HG02798 (cell line): ENCODE data around the gene NFATC1.

Experiments used
- ATAC-seq: cut with Tn5 transposase; IDR thresholded peaks from one replicate; pipeline ENCODE4 v1.9.1; 2021; ENCODE audit warnings: mild to moderate bottlenecking; ENCODE audit not compliant: unreplicated experiment, poor library complexity

The NFATC1 gene

DNA sequence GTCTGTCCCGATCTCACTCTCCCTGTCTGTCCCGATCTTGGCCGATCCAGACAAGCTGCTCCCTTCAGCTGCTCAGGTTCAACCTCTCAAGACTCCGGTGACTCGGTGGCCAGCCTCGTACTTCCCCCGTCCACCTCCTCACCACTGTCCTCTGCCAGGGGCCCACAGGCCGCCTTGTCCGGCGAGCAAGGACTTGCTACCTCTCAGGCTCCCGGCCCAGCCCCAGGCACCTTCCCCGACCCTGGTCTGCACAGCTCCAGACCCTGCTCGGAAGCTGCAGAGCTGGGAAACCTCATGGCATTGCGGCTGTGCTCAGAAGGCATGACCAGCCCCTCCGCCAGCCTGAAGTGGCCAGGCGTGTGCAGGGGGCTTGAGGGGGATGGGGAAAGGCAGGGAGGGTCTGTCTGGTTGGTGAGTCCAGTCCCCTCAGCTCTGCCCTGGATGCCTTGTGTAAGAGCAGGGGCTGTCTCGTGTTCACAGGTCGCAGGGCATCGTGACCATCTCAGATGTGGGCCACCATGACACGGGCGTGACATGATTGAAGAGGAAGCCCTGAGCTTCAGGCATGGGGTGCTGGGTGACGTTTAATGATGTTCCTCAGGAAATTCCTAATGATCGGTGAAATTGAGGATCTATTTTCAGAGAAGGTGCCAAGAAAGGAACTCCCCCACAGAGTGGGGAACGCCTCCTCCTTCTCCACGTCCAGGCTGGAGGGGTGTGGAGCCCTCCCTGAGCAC lies 162.6 kb downstream of the NFATC1 start:
- no peak for ATAC-seq

DNA sequence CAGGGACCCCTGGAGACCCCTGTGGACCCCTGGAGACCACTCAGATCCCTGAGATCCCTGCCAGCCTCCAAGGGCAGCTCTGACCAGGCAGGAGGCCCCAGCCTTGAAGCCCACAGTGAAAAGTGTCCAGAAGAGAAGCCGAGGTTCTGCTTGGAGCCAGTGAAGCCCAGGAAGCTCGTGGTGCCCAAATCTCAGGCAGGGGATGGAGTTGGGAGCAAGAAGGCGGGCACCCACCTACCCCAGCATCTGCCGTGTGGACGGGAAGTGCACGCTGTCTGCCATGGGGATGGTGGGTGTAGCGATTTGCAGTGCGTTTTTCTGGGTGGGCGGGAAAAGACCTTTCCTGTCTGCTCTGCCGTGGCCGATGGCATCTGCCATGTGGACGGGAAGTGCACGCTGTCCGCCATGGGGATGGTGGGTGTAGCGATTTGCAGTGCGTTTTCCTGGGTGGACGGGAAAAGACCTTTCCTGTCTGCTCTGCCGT lies 163.2 kb downstream of the NFATC1 start:
- no peak for ATAC-seq

DNA sequence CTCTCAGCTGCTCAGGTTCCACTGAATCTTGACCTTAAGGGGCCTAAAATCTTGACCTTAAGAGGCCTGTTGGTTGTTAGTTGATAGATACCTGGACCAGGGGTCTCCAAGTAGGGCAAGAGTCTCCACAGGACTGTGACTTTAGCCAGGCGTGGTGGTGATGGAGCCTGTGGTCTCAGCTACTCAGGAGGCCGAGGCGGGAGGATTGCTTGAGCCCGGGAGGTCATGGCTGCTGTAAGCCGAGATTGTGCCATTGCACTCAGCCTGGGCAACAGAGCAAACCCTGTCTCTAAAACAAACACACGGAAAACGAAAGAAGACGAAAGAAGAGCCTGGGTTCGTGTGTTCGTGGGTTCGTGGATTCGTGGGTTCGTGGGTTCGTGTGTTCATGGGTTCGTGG lies 163.7 kb downstream of the NFATC1 start:
- no peak for ATAC-seq

DNA sequence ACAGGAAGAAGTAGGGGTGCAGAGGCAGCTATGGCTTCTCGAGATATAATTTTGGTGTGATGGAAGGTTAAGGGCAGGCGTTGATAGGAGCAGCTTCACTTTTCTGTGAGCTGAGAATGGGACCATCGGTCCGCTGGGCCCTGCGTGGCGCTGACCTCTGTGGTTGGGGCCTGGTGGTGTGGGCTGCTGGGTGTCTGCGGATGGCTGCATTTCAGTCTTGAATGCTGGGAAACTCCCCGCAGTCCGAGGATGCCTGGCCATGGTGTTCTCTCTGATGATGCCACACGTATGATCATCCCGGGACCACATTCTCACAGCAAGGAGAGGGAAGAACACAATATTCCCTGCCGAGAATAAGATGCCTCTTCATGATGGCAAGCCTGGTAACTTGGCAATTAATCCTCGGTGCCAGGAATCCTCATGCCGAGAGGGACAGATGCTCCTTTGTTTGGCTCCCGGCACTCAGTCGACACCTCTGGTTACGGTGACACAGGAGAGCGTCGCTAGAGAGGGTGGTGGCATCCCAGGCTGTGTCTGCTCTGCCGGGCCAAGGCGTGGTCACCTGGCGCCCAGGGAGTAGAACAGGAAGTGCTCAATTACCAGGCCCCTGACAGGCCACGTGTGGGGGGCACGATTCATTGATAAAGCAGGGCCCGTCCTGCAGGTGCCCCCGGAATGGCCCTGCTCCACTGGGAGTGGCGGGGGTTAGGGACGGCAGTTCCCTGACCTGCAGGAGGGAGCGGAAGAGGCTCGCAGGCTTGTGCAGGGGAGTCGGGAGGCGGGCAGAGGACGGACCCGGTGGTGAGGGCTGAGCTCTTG lies 164.5 kb downstream of the NFATC1 start:
- no peak for ATAC-seq

- ATAC-seq = no peak
Measured at GRCh38 chr18:79560861-79561210, 165.1 kb downstream of the NFATC1 start.

GRCh38 chr18:79563949-79564348 lies 168.2 kb downstream of the NFATC1 start:
- ATAC-seq = no peak

DNA sequence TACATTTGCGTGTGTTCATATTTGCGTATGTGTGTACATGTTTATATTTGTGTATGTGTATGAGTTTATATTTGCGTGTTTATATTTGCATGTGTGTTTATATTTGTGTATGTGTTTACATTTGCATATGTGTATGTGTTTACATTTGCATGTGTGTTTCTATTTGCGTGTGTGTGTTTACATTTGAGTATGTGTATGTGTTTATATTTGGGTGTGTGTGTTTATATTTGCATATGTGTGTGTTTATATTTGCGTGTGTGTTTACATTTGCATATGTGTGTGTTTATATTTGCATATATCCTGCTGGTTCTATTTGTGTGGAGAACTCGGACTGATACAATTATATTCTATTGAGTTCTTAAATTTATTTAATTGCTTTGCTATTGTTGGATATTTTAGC lies 168.7 kb downstream of the NFATC1 start:
- no peak for ATAC-seq

- no peak for ATAC-seq
Measured at GRCh38 chr18:79566771-79567431, 171.2 kb downstream of the NFATC1 start.

DNA sequence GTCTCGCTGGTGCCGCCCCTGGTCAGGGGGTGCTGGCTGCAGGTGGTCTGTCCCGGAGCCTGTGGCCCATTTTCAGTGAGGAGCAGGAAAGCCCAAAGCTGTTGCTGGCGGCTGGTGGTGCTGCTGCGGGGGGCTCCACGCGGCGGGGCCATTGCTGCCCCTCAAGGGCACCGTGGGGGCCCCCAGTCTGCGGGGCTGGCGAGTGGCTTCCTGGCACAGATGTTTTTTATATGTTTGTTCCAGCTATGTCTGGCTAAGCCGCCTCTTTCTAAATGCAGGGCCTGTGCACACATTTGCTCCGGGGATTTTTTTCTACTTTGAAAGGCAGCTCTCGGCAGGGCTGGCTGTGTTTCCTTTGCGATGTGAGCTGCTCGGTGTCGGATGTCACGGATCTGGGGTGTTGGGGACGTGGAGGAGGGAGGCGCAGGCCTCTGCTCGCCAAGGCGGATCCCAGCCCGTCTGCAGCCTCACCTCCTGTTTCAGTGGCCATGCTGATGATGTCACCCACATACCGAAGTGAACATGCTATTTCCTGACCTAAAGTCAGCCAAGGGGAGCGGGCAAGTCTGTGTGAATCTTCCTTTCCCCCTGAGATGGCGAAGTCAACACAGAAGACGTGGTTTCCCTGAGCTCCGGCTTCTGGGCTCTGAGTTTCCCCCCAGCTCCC lies 171.9 kb downstream of the NFATC1 start:
- no peak for ATAC-seq

- no peak for ATAC-seq
Measured at GRCh38 chr18:79568543-79569205, 172.9 kb downstream of the NFATC1 start.

DNA sequence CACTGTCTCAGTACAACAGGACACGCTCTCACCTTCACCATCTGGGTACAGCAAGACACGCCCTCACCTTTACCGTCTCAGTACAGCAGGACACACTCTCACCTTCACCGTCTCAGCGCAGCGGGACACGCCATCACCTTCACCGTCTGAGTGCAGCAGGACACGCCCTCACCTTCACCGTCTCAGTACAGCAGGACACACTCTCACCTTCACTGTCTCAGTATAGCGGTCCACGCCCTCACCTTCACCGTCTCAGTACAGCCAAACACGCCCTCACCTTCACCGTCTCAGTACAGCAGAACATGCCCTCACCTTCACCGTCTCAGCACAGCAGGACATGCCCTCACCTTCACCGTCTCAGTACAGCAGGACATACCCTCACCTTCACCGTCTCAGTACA lies 174.0 kb downstream of the NFATC1 start:
- ATAC-seq = no peak

- no peak for ATAC-seq
Measured at GRCh38 chr18:79570266-79571201, 174.8 kb downstream of the NFATC1 start.

DNA sequence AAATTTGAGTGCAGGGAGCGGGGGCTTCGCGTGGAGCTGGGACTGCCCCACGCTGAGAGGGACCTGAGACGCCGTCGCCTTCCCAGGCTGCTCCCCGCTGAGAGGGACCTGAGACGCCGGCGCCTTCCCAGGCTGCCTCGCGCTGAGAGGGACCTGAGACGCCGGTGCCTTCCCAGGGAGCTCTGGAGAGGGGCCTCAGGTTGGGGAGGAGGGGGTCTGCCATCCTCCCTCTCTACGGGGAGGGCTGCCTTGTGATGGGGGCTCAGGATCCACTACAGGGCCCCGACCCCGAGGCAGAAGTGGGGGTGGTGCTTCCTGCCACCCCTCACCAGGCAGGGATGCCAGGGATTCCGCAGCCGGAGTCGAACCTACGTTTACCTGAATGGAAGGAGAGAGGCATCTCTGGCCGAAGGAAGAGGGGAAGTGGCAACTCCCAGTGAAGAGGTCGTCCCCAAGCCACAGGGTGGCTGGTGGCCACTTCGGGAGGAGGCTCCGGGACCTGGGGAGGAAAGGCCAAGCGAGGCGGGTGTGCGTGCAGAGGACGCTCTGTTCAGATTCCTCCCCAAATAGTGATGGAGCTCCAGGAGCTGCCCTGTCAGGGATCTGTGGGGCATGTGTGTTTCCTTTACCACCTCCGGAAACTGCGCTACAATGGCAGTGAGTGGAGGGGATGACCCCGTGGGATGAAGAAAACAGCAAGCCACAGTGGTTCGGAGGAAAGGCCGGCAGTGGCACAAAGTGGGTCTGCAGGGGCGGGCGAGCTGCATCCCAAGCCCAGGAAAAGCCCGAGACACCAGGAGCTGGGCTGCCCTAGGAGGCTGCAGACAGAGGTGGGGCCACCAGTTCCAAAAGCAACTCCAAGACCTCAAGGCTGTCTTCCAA lies 175.7 kb downstream of the NFATC1 start:
- no peak for ATAC-seq

- ATAC-seq = no peak
Measured at GRCh38 chr18:79572093-79572780, 176.5 kb downstream of the NFATC1 start.

DNA sequence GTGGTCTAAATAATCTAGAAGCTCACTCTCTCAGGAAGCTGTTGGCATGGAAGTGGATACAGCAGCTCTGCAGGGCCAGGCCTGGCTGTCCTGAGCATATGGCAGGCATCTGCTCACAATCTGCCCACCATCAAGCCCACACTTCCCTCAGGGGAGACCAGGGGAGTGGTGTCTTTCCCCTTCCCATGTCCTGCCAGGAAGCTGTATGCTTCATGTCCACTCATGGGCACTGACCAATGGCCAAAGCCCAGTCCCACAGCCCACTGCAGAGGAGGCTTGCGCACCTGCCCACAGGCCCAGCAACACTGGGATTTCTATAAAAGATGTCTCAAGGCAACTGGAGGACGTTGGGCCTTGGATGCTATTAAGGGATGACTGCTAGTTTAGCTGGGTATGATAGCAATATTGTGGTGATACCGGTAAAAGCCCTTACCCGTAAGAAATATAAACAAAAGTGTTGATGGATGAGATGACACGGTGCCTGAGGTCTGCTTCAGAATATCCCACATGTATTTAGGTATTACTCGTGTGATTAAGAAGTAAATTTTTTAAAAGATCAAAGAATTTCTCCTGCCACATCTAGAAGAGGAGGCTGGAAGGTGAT lies 177.2 kb downstream of the NFATC1 start:
- ATAC-seq = no peak

DNA sequence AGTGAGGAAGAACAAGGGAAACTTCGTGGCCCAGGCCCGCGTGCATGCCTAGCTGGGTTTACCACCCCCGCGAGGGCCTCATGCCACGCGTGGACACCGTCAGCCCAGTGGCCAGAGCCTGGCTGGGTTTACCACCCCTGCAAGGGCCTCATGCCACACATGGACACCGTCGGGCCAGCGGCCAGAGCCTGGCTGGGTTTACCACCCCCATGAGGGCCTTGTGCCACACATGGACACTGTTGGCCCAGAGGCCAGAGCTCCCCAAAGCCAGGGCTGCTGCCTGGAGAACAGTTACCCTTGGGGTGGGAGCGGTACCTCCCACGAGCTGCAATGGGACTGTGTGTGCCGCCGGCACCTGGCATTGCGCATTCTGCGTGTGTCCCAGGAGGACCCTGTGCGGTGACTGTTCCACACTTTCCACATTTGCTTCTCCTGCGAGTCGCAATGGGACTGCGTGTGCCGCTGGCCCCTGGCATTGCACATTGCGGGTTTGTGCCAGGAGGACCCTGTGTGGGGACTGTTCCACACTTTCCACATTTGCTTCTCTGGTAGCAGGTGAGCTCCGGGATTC lies 178.3 kb downstream of the NFATC1 start:
- ATAC-seq = no peak
